A673 (cell line): ENCODE data around the gene FCRLA. TPM values are rescaled to one million over a fixed set of nuclear protein-coding genes. Genes with fewer than 3 reads are reported as not detected.

Experiments used
- BruUV-seq: library from RNA; stranded (reverse); fragments of 400-500 nt; replicated peaks from 2 replicates; lab custom pipeline; 2021; lab: Mats Ljungman, UMichigan
- CTCF ChIA-PET: fragments of 300-600 bp; sonication (Branson Sonifier 250); formaldehyde crosslinking; loops from one replicate; lab custom pipeline; 2022; ENCODE audit warnings: antibody characterized with exemption; lab: Charles Lee
- POLR2A ChIA-PET: fragments of 300-600 bp; sonication (Branson Sonifier 250); formaldehyde crosslinking; loops from one replicate; lab custom pipeline; 2022; ENCODE audit warnings: antibody characterized with exemption; ENCODE audit not compliant: low non-redundant PET; lab: Charles Lee
- DNase-seq: peaks from one replicate; pipeline ENCODE4 v3.0.0-alpha.2; 2015; ENCODE audit warnings: low spot score
- H3K27ac ChIP-seq: fragments of 200-600 bp; sonication (generic); 2 replicates; pipeline ENCODE4 v1.5.1; 2016; ENCODE audit warnings: mixed run types, low read depth, mild to moderate bottlenecking, mixed read lengths, antibody characterized with exemption, low read length; ENCODE audit not compliant: poor library complexity, severe bottlenecking
- H3K27me3 ChIP-seq: fragments of 200-600 bp; sonication (generic); replicated peaks from 2 replicates; pipeline ENCODE4 v1.6.1; 2017; ENCODE audit warnings: mixed run types, low read depth, mild to moderate bottlenecking, mixed read lengths, antibody characterized with exemption, low read length; ENCODE audit not compliant: insufficient read depth, poor library complexity
- H3K36me3 ChIP-seq: fragments of 200-600 bp; sonication (generic); 2 replicates; pipeline ENCODE4 v1.6.1; 2016; ENCODE audit warnings: mixed run types, mild to moderate bottlenecking, mixed read lengths, antibody characterized with exemption, low read length; ENCODE audit not compliant: insufficient read depth, poor library complexity, severe bottlenecking
- H3K4me1 ChIP-seq: fragments of 200-600 bp; sonication (generic); 2 replicates; pipeline ENCODE4 v1.6.1; 2017; ENCODE audit warnings: mixed run types, mild to moderate bottlenecking, mixed read lengths, antibody characterized with exemption, low read length; ENCODE audit not compliant: insufficient read depth, poor library complexity, severe bottlenecking
- H3K4me3 ChIP-seq: fragments of 200-600 bp; sonication (generic); 2 replicates; pipeline ENCODE4 v1.5.1; 2016; ENCODE audit warnings: low read depth, mixed run types, mild to moderate bottlenecking, mixed read lengths, low read length; ENCODE audit not compliant: poor library complexity, severe bottlenecking
- H3K9me3 ChIP-seq: fragments of 200-600 bp; sonication (generic); 2 replicates; pipeline ENCODE4 v1.6.1; 2016; ENCODE audit warnings: mixed run types, low read depth, mild to moderate bottlenecking, mixed read lengths, antibody characterized with exemption, low read length; ENCODE audit not compliant: poor library complexity, severe bottlenecking
- EZH2 ChIP-seq: fragments of 200-600 bp; sonication (generic); IDR thresholded peaks from 2 replicates; pipeline ENCODE4 v1.6.1; 2017; ENCODE audit warnings: borderline replicate concordance, low read depth, mild to moderate bottlenecking, mixed read lengths, antibody characterized with exemption, low read length; ENCODE audit not compliant: poor library complexity, severe bottlenecking
- intact Hi-C: fragments of 100-400 bp; cut with micrococcal nuclease; formaldehyde crosslinking; loops from one replicate; pipeline ENCODE4 v1.10.0; 2022; ENCODE audit not compliant: unreplicated experiment
- total RNA-seq: library from RNA; stranded (reverse); gene quantifications from 2 replicates; pipeline ENCODE4 v1.2.3, GENCODE V29; 2021
- TF ChIP-seq, protein P1 (sequence below): fragments of 300-800, 200-600 bp; sonication (generic); conservative IDR thresholded peaks from 2 replicates; pipeline ENCODE4 v1.5.1; 2017; ENCODE audit warnings: low read depth, mild to moderate bottlenecking, antibody characterized with exemption, low read length, moderate library complexity, mixed read lengths

FCRLA gene
- total RNA-seq, 1 experiment from 2014 or later: not detected

DNA sequence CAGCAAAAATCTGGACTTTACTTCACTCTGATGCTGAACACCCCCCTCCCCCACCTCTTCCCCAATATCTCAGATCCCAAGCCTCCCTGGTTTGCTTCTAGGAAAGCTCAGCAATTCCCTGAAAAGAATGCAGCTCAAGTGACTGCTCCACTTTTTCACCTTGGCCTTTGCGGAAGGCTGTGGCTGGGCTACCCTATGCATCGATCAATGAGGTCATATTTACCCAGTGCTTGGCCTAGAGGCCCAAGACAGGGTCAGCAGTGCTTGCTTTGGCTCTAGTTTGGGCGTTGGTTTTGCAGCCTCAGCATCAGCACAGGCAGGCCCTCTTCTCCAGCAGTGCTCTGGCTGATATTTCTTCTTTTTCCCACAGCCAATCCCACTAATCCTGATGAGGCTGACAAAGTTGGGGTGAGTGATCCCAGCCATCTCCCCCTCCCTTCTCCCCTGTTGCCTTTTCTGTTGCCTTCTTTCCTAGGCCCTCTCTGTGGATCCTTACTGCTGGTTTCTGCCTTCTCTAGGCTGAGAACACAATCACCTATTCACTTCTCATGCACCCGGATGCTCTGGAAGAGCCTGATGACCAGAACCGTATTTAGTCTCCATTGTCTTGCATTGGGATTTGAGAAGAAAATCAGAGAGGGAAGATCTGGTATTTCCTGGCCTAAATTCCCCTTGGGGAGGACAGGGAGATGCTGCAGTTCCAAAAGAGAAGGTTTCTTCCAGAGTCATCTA, 29.9 kb upstream of the FCRLA start:
- POLR2A ChIA-PET: no interaction called here
- no TSS peak for BruUV-seq
- no peak overlapping the region for H3K4me3 ChIP-seq

DNA sequence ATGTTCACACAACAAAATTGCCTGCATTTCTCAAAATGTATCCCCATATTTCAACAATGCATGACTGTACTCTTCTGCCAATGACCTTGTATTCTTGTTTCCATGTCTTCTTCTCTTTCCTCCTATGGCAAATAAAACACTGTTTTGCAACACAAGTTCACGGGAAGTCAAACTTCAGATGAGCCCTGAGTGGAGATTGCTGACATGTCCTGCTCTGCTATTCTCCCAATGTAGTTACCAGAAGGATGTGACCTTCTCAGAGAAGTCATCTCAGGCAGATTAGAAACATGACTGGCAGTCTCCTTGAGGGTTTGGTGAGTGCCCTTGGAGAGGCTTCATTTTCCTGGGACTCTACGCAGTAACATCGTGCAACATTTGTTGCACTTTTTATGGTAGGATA, 28.5 kb upstream of the FCRLA start:
- ChIA-PET POLR2A (no interaction called here), CTCF (no interaction called here)
- no peak for TF ChIP-seq EZH2
- TF ChIP-seq, protein P1, sequence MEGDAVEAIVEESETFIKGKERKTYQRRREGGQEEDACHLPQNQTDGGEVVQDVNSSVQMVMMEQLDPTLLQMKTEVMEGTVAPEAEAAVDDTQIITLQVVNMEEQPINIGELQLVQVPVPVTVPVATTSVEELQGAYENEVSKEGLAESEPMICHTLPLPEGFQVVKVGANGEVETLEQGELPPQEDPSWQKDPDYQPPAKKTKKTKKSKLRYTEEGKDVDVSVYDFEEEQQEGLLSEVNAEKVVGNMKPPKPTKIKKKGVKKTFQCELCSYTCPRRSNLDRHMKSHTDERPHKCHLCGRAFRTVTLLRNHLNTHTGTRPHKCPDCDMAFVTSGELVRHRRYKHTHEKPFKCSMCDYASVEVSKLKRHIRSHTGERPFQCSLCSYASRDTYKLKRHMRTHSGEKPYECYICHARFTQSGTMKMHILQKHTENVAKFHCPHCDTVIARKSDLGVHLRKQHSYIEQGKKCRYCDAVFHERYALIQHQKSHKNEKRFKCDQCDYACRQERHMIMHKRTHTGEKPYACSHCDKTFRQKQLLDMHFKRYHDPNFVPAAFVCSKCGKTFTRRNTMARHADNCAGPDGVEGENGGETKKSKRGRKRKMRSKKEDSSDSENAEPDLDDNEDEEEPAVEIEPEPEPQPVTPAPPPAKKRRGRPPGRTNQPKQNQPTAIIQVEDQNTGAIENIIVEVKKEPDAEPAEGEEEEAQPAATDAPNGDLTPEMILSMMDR: no peak
- Histone ChIP-seq H3K9me3 (no peaks in the 10 kb centered on the region), H3K4me3 (no peak overlapping the region), H3K27ac (no peak overlapping the region), H3K27me3 (peaks cover 16% of the 10 kb centered on the region), H3K36me3 (no peaks in the 10 kb centered on the region), H3K4me1 (no peaks in the 10 kb centered on the region)
- no TSS peak for BruUV-seq
- no peak for DNase-seq
- intact Hi-C loops: no loop called here

More for the DNA sequence above, 29.9 kb upstream of the FCRLA start:
- CTCF ChIA-PET: no interaction called here
- Histone ChIP-seq H3K36me3 (no peaks in the 10 kb centered on the region), H3K27ac (no peak overlapping the region), H3K27me3 (peaks cover 7% of the 10 kb centered on the region), H3K4me1 (no peaks in the 10 kb centered on the region), H3K9me3 (no peaks in the 10 kb centered on the region)
- no peak for TF ChIP-seq EZH2
- TF ChIP-seq, protein P1: no peak
- no peak for DNase-seq
- intact Hi-C loops: no loop called here

DNA sequence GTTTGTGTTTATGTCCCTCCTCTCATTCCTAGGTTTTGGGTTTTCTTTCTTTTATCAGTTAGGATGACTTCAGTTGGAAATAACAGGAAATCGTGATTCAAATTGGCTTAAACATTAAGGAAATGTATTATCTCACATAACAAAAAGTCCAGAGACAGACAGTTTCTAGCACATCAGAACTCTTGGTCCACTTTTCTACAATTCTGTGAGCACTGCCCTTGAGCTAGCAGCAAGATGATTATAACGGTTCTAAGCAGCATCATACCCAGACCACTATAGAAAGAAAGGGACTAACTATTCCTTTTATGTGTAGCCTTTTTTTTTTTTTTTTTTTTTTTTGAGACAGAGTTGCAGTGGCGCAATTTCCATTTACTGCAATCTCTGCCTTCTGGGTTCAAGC, 25.1 kb upstream of the FCRLA start:
- ChIA-PET POLR2A (no interaction called here), CTCF (interaction anchor here (0.7 kb wide), 1 partner anchor 45 kb away, joined by 7 read pairs; no protein-coding TSS in a partner anchor)
- H3K27ac ChIP-seq: no peak overlapping the region
- H3K27me3 ChIP-seq: peaks cover 26% of the 10 kb centered on the region
- no peak overlapping the region for H3K4me3 ChIP-seq
- no peaks in the 10 kb centered on the region for H3K4me1 ChIP-seq
- no peaks in the 10 kb centered on the region for H3K36me3 ChIP-seq
- no peaks in the 10 kb centered on the region for H3K9me3 ChIP-seq
- no TSS peak for BruUV-seq
- intact Hi-C loops: no loop called here
- TF ChIP-seq, protein P1: no peak
- no peak for TF ChIP-seq EZH2
- no peak for DNase-seq
